ENCODE results near the gene SLIT3. TPM values are rescaled to one million over a fixed set of nuclear protein-coding genes. Genes with fewer than 3 reads are reported as not detected.

Gene SLIT3
- total RNA-seq, 4 donors from 2014 or later: 41.1 to 86.6 (median 62.7) TPM

- Histone ChIP-seq H3K4me1 (peaks cover 4 to 10% (median 7%) of the 10 kb centered on the region in 4 donors), H3K27ac (replicated peaks in 1 of 4) (no peak overlapping the region), H3K9me3 (no peaks in the 10 kb centered on the region), H3K36me3 (peaks cover 0 to 43% (median 0%) of the 10 kb centered on the region in 4 donors), H3K4me3 (no peak overlapping the region), H3K27me3 (no peaks in the 10 kb centered on the region)
- WGBS: 87% methylated on average over 3 of the region's 3 CpGs
- TF ChIP-seq EP300 (IDR thresholded peaks at IDR 0.05) (no peak), POLR2A (IDR thresholded peaks at IDR 0.05; ENCODE audit: low read depth) (no peak), POLR2AphosphoS5 (IDR thresholded peaks at IDR 0.05) (no peak)
- TF ChIP-seq, protein P1, sequence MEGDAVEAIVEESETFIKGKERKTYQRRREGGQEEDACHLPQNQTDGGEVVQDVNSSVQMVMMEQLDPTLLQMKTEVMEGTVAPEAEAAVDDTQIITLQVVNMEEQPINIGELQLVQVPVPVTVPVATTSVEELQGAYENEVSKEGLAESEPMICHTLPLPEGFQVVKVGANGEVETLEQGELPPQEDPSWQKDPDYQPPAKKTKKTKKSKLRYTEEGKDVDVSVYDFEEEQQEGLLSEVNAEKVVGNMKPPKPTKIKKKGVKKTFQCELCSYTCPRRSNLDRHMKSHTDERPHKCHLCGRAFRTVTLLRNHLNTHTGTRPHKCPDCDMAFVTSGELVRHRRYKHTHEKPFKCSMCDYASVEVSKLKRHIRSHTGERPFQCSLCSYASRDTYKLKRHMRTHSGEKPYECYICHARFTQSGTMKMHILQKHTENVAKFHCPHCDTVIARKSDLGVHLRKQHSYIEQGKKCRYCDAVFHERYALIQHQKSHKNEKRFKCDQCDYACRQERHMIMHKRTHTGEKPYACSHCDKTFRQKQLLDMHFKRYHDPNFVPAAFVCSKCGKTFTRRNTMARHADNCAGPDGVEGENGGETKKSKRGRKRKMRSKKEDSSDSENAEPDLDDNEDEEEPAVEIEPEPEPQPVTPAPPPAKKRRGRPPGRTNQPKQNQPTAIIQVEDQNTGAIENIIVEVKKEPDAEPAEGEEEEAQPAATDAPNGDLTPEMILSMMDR (IDR thresholded peaks at IDR 0.05): no peak
- no peak for DNase-seq (ENCODE audit: extremely low spot score)
- intact Hi-C loops (cut with DNase I): no loop called here
Measured at GRCh38 chr5:168788786-168789185, 512.2 kb downstream of the SLIT3 start.

DNA sequence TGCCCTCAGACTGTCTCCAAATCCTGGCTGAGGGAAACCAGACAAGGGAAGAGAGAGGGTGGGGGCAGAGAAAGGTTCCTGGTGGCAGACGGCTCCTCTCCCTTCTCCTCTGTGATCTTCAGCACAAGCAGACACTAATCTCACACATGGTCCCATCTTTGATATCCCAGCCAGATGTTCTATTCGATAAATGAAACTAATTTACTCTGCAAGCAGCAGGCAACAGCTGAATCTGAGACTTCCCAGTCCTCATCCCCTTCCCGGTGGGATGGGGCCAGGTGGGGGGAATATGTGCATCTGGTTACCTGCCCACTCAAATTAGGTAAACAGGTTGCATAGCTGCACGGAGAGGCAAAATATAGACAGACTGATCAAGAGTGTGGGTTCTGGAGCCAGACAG, 512.8 kb downstream of the SLIT3 start:
- Histone ChIP-seq H3K27me3 (no peaks in the 10 kb centered on the region), H3K36me3 (peaks cover 0 to 45% (median 0%) of the 10 kb centered on the region in 4 donors), H3K4me3 (no peak overlapping the region), H3K4me1 (peaks cover 0 to 3% (median 1%) of the 10 kb centered on the region in 4 donors), H3K27ac (replicated peaks in 1 of 4) (no peak overlapping the region), H3K9me3 (no peaks in the 10 kb centered on the region)
- 89% methylated on average over 4 of the region's 4 CpGs for WGBS
- no peak for DNase-seq (ENCODE audit: extremely low spot score)
- intact Hi-C loops (cut with DNase I): no loop called here
- TF ChIP-seq POLR2AphosphoS5 (IDR thresholded peaks at IDR 0.05): no peak

- H3K36me3 ChIP-seq: peaks cover 0 to 45% (median 0%) of the 10 kb centered on the region in 4 donors
- intact Hi-C loops (cut with DNase I): no loop called here
- WGBS: 81% methylated on average over 3 of the region's 3 CpGs
- no peaks in the 10 kb centered on the region for H3K27me3 ChIP-seq
- peaks cover 0 to 10% (median 4%) of the 10 kb centered on the region in 4 donors for H3K4me1 ChIP-seq
- H3K9me3 ChIP-seq: no peaks in the 10 kb centered on the region
- no peak overlapping the region for H3K27ac ChIP-seq (replicated peaks in 1 of 4)
- DNase-seq (ENCODE audit: extremely low spot score): no peak
- TF ChIP-seq EP300 (IDR thresholded peaks at IDR 0.05) (no peak), POLR2A (IDR thresholded peaks at IDR 0.05; ENCODE audit: low read depth) (no peak), POLR2AphosphoS5 (IDR thresholded peaks at IDR 0.05) (no peak)
- TF ChIP-seq, protein P1 (IDR thresholded peaks at IDR 0.05): no peak
- no peak overlapping the region for H3K4me3 ChIP-seq
Measured at GRCh38 chr5:168786147-168786546, 514.8 kb downstream of the SLIT3 start.

DNA sequence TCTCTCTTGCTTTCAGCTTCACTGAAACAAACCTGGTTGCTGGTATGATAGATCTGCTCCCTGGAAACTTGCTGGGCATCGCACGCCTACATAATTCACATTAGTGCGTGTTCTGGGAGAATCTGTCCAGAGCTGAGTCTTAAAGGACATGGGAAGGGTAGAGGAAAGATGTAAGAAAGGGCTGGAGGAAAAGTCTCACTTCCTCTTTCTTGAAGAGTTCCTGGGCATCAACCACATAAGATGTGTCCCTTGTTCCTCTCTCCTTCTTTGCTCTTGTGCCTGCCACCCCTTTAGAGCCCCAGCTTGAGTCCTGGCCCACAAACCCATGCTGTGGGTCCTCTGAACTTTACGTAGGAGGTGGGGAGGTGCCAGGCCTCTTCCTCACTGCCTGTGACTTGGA, 516.5 kb downstream of the SLIT3 start:
- Histone ChIP-seq H3K4me1 (peaks cover 0 to 10% (median 4%) of the 10 kb centered on the region in 4 donors), H3K27me3 (no peaks in the 10 kb centered on the region), H3K27ac (replicated peaks in 1 of 4) (no peak overlapping the region), H3K9me3 (no peaks in the 10 kb centered on the region), H3K4me3 (no peak overlapping the region), H3K36me3 (peaks cover 0 to 45% (median 0%) of the 10 kb centered on the region in 4 donors)
- WGBS: 92% methylated on average over 4 of the region's 4 CpGs
- TF ChIP-seq POLR2A (IDR thresholded peaks at IDR 0.05; ENCODE audit: low read depth) (no peak), EP300 (IDR thresholded peaks at IDR 0.05) (no peak), POLR2AphosphoS5 (IDR thresholded peaks at IDR 0.05) (no peak)
- TF ChIP-seq, protein P1 (IDR thresholded peaks at IDR 0.05): no peak
- DNase-seq (ENCODE audit: extremely low spot score): no peak
- intact Hi-C loops (cut with DNase I): no loop called here

DNA sequence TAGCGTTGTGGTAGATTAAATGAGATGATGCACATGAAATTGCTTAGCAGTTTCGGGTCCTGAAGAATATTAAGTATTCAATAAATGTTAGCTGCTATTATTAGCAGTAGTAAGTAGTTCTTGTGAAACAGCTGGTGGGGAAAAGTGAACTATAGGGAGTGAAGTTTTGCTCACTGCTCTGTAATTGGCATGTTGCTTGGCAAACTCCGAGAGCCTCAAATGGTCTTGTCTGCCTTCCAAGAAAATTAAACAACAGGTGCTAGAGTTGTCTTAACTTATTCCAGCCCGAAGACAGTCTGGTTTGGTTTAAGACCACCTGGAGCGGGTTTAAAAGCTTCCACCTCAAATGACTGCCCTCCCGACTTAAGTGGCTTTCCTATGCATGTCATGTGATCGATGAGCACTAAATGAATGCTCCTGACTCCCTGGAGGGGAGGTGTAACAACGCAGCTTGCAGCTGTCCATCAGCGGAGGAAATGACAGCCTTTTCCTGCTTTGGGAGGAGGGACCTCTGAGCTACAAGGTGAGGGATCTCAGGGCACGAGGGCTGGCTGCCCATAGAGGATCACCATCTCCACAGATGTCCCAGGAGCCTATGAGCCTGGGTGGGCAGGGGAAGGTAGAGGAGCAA, 518.9 kb downstream of the SLIT3 start:
- H3K36me3 ChIP-seq: peaks cover 0 to 31% (median 0%) of the 10 kb centered on the region in 4 donors
- H3K27ac ChIP-seq (replicated peaks in 1 of 4): no peak overlapping the region
- no peak overlapping the region for H3K4me3 ChIP-seq
- peaks cover 0 to 10% (median 4%) of the 10 kb centered on the region in 4 donors for H3K4me1 ChIP-seq
- no peaks in the 10 kb centered on the region for H3K27me3 ChIP-seq
- no peaks in the 10 kb centered on the region for H3K9me3 ChIP-seq
- 51% methylated on average over 10 of the region's 10 CpGs for WGBS
- DNase-seq (ENCODE audit: extremely low spot score): no peak
- intact Hi-C loops (cut with DNase I): no loop called here
- TF ChIP-seq, protein P1 (IDR thresholded peaks at IDR 0.05): no peak
- no peak for TF ChIP-seq POLR2AphosphoS5 (IDR thresholded peaks at IDR 0.05)
- TF ChIP-seq POLR2A (IDR thresholded peaks at IDR 0.05; ENCODE audit: low read depth): no peak
- no peak for TF ChIP-seq EP300 (IDR thresholded peaks at IDR 0.05)

Data from esophagus muscularis mucosa (tissue), 4 donors.